Testis (tissue), 2 donors: Measurements from ENCODE around the gene CDH23.

Experiments used
- POLR2A ChIP-seq: fragments of 450-650 bp; IDR thresholded peaks from one replicate; pipeline ENCODE4 v1.6.1; 2017; ENCODE audit warnings: antibody characterized with exemption, mild to moderate bottlenecking, moderate library complexity
- TF ChIP-seq, protein P1 (sequence below), 3 experiments: fragments of 450-650 bp in 2 of 3; fragments of 200-600 bp in 1 of 3; sonication (generic) in 1 of 3; IDR thresholded peaks; one replicate each; pipeline ENCODE4 v1.5.1; 2016 to 2019; ENCODE audit warnings: antibody characterized with exemption in 3 of 3, mild to moderate bottlenecking in 2 of 3, moderate library complexity in 1 of 3

GRCh38 chr10:71743866-71744265, 347.1 kb downstream of the CDH23 start:
- TF ChIP-seq, protein P1, sequence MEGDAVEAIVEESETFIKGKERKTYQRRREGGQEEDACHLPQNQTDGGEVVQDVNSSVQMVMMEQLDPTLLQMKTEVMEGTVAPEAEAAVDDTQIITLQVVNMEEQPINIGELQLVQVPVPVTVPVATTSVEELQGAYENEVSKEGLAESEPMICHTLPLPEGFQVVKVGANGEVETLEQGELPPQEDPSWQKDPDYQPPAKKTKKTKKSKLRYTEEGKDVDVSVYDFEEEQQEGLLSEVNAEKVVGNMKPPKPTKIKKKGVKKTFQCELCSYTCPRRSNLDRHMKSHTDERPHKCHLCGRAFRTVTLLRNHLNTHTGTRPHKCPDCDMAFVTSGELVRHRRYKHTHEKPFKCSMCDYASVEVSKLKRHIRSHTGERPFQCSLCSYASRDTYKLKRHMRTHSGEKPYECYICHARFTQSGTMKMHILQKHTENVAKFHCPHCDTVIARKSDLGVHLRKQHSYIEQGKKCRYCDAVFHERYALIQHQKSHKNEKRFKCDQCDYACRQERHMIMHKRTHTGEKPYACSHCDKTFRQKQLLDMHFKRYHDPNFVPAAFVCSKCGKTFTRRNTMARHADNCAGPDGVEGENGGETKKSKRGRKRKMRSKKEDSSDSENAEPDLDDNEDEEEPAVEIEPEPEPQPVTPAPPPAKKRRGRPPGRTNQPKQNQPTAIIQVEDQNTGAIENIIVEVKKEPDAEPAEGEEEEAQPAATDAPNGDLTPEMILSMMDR (IDR thresholded peaks at IDR 0.05): no peak
- TF ChIP-seq POLR2A: no peak
